ENCODE data around the gene ELF1. TPM values are rescaled to one million over a fixed set of nuclear protein-coding genes. Genes with fewer than 3 reads are reported as not detected.
"Not testable (repeated sequence)": the region's sequence is repeated elsewhere in the genome, so short reads cannot be mapped to it uniquely, and the experiment has no call there.

Gene ELF1
- total RNA-seq, 1 experiment from 2014 or later, result 28.5 TPM

GRCh38 chr13:40897053-40897452, 122.1 kb downstream of the ELF1 start:
- ATAC-seq (no peak), DNase-seq (ENCODE audit: low read depth, low spot score) (no peak)
- POLR2A ChIA-PET, result no interaction called here
- in situ Hi-C loops (cut with HindIII; ENCODE audit: low pct_unique_long_range_greater_than_20kb, low sequenced_read_pairs) (no loop called here), intact Hi-C loops (cut with micrococcal nuclease; ENCODE audit: unreplicated experiment) (no loop called here)
- no peaks in the 10 kb centered on the region for H3K36me3 ChIP-seq (ENCODE audit: control insufficient read depth, insufficient read depth, low read length)
- no TSS peak for BruUV-seq (replicated peaks)
- no peaks in the 10 kb centered on the region for H3K9me3 ChIP-seq (ENCODE audit: control insufficient read depth, insufficient read depth, low read depth, low read length)
- no peak overlapping the region for H3K4me3 ChIP-seq (ENCODE audit: low read depth in 2 of 2, low read length in 2 of 2)
- H3K27ac ChIP-seq (ENCODE audit: low read length), result no peak overlapping the region
- TF ChIP-seq, protein P1, sequence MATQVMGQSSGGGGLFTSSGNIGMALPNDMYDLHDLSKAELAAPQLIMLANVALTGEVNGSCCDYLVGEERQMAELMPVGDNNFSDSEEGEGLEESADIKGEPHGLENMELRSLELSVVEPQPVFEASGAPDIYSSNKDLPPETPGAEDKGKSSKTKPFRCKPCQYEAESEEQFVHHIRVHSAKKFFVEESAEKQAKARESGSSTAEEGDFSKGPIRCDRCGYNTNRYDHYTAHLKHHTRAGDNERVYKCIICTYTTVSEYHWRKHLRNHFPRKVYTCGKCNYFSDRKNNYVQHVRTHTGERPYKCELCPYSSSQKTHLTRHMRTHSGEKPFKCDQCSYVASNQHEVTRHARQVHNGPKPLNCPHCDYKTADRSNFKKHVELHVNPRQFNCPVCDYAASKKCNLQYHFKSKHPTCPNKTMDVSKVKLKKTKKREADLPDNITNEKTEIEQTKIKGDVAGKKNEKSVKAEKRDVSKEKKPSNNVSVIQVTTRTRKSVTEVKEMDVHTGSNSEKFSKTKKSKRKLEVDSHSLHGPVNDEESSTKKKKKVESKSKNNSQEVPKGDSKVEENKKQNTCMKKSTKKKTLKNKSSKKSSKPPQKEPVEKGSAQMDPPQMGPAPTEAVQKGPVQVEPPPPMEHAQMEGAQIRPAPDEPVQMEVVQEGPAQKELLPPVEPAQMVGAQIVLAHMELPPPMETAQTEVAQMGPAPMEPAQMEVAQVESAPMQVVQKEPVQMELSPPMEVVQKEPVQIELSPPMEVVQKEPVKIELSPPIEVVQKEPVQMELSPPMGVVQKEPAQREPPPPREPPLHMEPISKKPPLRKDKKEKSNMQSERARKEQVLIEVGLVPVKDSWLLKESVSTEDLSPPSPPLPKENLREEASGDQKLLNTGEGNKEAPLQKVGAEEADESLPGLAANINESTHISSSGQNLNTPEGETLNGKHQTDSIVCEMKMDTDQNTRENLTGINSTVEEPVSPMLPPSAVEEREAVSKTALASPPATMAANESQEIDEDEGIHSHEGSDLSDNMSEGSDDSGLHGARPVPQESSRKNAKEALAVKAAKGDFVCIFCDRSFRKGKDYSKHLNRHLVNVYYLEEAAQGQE (IDR thresholded peaks at IDR 0.05; ENCODE audit: insufficient read depth in 1 of 2, low read depth in 2 of 2, low read length in 1 of 2), result no peak
- TF ChIP-seq, protein P2, sequence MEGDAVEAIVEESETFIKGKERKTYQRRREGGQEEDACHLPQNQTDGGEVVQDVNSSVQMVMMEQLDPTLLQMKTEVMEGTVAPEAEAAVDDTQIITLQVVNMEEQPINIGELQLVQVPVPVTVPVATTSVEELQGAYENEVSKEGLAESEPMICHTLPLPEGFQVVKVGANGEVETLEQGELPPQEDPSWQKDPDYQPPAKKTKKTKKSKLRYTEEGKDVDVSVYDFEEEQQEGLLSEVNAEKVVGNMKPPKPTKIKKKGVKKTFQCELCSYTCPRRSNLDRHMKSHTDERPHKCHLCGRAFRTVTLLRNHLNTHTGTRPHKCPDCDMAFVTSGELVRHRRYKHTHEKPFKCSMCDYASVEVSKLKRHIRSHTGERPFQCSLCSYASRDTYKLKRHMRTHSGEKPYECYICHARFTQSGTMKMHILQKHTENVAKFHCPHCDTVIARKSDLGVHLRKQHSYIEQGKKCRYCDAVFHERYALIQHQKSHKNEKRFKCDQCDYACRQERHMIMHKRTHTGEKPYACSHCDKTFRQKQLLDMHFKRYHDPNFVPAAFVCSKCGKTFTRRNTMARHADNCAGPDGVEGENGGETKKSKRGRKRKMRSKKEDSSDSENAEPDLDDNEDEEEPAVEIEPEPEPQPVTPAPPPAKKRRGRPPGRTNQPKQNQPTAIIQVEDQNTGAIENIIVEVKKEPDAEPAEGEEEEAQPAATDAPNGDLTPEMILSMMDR (IDR thresholded peaks at IDR 0.05), result no peak
- TF ChIP-seq POLR2AphosphoS5 (IDR thresholded peaks at IDR 0.05; ENCODE audit: low read depth, low read length), result no peak
- TF ChIP-seq SIN3A (IDR thresholded peaks at IDR 0.05; ENCODE audit: borderline replicate concordance, insufficient read depth, low read depth, low read length), result no peak
- TF ChIP-seq TCF7L2 (IDR thresholded peaks at IDR 0.05; ENCODE audit: low read depth, low read length), result no peak
- CTCF ChIA-PET, result no interaction called here
- no peaks in the 10 kb centered on the region; the same call in 1 of the 2 replicates for H3K4me1 ChIP-seq (ENCODE audit: control insufficient read depth, insufficient read depth, low read length)
- H3K27me3 ChIP-seq (ENCODE audit: control insufficient read depth, insufficient read depth, low read length), result no peaks in the 10 kb centered on the region

GRCh38 chr13:40895227-40896184, 123.6 kb downstream of the ELF1 start:
- DNase-seq (ENCODE audit: low read depth, low spot score) (no peak), ATAC-seq (no peak)
- H3K4me1 ChIP-seq (ENCODE audit: control insufficient read depth, insufficient read depth, low read length), result no peaks in the 10 kb centered on the region; the same call in 1 of the 2 replicates
- H3K4me3 ChIP-seq (ENCODE audit: low read depth in 2 of 2, low read length in 2 of 2), result no peak overlapping the region
- H3K36me3 ChIP-seq (ENCODE audit: control insufficient read depth, insufficient read depth, low read length), result no peaks in the 10 kb centered on the region
- ChIA-PET POLR2A (no interaction called here), CTCF (no interaction called here)
- BruUV-seq (replicated peaks), result no TSS peak
- in situ Hi-C loops (cut with HindIII; ENCODE audit: low pct_unique_long_range_greater_than_20kb, low sequenced_read_pairs) (no loop called here), intact Hi-C loops (cut with micrococcal nuclease; ENCODE audit: unreplicated experiment) (no loop called here)
- H3K27ac ChIP-seq (ENCODE audit: low read length), result no peak overlapping the region
- no peaks in the 10 kb centered on the region for H3K27me3 ChIP-seq (ENCODE audit: control insufficient read depth, insufficient read depth, low read length)
- H3K9me3 ChIP-seq (ENCODE audit: control insufficient read depth, insufficient read depth, low read depth, low read length), result no peaks in the 10 kb centered on the region
- TF ChIP-seq POLR2AphosphoS5 (IDR thresholded peaks at IDR 0.05; ENCODE audit: low read depth, low read length), result no peak
- TF ChIP-seq SIN3A (IDR thresholded peaks at IDR 0.05; ENCODE audit: borderline replicate concordance, insufficient read depth, low read depth, low read length), result no peak
- no peak for TF ChIP-seq TCF7L2 (IDR thresholded peaks at IDR 0.05; ENCODE audit: low read depth, low read length)
- TF ChIP-seq, protein P2 (IDR thresholded peaks at IDR 0.05), result no peak
- TF ChIP-seq, protein P1 (IDR thresholded peaks at IDR 0.05; ENCODE audit: insufficient read depth in 1 of 2, low read depth in 2 of 2, low read length in 1 of 2), result no peak

GRCh38 chr13:40893573-40893972, 125.5 kb downstream of the ELF1 start:
- H3K36me3 ChIP-seq (ENCODE audit: control insufficient read depth, insufficient read depth, low read length); H3K9me3 ChIP-seq (ENCODE audit: control insufficient read depth, insufficient read depth, low read depth, low read length); CTCF ChIA-PET; ATAC-seq; H3K27me3 ChIP-seq (ENCODE audit: control insufficient read depth, insufficient read depth, low read length); POLR2A ChIA-PET; DNase-seq (ENCODE audit: low read depth, low spot score); H3K4me1 ChIP-seq (ENCODE audit: control insufficient read depth, insufficient read depth, low read length); intact Hi-C loops (cut with micrococcal nuclease; ENCODE audit: unreplicated experiment); H3K27ac ChIP-seq (ENCODE audit: low read length); H3K4me3 ChIP-seq (ENCODE audit: low read depth in 2 of 2, low read length in 2 of 2); in situ Hi-C loops (cut with HindIII; ENCODE audit: low pct_unique_long_range_greater_than_20kb, low sequenced_read_pairs); BruUV-seq (replicated peaks): not testable (repeated sequence)

Measured in Panc1 (cell line).